SH-SY5Y (cell line): ENCODE results near the gene CSTF3.

ENCODE experiments used
- GATA2 ChIP-seq: IDR thresholded peaks from 2 replicates; pipeline ENCODE4 v1.6.1; 2011; ENCODE audit warnings: mild to moderate bottlenecking, low read depth, low read length
- GATA3 ChIP-seq: IDR thresholded peaks from 2 replicates; pipeline ENCODE4 v1.6.1; 2011; ENCODE audit warnings: low read depth, mild to moderate bottlenecking, low read length, moderate library complexity

DNA sequence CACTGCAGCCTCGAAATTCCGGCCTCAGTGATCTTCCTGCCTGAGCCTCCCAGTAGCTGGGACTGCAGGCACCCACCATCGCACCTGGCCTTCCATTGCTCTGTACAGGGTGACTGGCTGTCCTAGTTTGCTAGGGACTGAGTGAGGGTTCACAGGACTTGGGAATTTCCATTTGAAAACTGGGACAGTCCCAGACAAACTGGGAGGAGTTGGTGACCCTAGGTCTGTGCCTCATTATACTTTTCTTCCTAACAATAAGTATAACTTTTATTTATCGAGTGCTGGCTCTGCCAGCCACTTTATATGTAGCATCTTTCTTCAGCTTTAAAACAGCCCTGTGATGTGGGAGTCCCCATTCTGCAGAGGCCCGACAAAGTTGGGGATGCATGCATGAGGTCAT is 96.4 kb downstream of the CSTF3 start:
- TF ChIP-seq GATA2 (no peak), GATA3 (no peak)
